NCI-H345 treated with DMSO at 0.1 percent for 48 hours (cell line): Measurements from ENCODE around the gene BCL11A.

Source experiments
- DNase-seq: peaks from one replicate; lab custom pipeline; 2025; ENCODE audit not compliant: unreplicated experiment; lab: John Stamatoyannopoulos, UW

The BCL11A gene

DNA sequence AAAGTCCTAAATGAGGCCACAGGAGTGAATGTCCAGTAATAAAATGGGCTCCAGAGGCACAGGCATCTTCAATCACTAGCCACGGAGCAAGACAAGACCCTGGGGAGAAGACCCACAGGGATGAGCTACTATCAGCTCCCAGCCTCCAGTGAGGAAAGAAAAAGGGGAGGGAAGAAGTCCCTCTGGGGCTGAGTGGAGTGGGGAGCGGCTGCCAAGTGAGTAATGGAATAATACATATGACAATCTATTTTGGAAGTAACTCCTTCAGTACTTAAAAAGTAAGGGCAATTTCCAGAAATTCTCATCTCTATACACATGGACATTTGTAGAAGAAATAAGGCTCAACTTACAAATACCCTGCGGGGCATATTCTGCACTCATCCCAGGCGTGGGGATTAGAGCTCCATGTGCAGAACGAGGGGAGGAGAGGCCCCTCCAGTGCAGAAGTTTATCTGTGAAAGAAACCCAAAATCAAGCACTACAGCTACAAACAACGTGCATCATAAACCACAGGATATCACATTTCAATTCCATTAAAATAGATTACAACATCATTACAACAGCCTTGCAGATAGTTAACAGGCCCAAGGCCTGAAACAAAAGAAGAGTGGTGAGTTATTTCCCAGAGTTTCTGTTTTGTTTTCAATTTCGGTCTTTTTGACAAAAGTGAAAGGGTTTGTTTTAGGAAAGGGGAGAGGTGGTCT is 84.9 kb downstream of the BCL11A start:
- no peak for DNase-seq

GRCh38 chr2:60466161-60466702 is 87.2 kb downstream of the BCL11A start:
- no peak for DNase-seq

DNA sequence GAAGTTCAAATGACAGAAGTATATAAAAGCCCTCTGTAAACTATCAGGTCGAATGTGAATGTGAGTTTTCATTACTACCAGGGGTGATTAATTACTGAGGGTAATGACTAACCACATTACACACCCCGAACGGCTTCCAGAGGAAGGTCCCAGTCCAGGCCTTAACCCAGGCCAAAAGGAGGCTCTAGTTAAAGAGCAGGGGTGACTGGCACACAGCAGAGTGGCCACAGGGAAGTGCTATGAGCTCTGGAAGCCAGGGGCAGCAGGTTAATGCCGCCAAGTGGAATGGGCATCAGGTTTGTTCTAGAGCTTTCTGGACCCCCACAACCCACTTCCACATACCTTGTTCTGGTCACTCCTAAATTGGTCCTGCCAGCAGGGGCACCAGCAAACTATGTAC is 87.7 kb downstream of the BCL11A start:
- DNase-seq, result no peak

DNA sequence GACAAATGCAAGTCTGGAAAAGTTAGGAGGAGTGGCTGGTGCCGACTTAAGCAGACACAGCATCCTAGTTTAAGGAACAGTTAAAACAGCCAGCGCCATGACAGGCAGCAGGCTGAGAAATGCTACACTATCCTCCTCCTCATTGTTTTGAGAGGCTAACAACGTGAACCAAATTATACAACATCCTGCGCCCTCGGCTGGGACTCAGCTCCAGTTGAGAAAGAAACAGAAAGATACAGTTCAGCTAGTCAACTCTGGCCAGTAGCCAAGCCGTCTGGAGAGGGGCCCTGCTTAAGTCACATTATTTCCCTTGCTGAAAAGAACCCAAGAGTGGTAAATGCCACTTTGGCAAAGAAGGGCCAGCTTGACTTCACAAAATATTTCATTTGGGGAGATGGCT is 90.2 kb downstream of the BCL11A start:
- DNase-seq, result no peak

DNA sequence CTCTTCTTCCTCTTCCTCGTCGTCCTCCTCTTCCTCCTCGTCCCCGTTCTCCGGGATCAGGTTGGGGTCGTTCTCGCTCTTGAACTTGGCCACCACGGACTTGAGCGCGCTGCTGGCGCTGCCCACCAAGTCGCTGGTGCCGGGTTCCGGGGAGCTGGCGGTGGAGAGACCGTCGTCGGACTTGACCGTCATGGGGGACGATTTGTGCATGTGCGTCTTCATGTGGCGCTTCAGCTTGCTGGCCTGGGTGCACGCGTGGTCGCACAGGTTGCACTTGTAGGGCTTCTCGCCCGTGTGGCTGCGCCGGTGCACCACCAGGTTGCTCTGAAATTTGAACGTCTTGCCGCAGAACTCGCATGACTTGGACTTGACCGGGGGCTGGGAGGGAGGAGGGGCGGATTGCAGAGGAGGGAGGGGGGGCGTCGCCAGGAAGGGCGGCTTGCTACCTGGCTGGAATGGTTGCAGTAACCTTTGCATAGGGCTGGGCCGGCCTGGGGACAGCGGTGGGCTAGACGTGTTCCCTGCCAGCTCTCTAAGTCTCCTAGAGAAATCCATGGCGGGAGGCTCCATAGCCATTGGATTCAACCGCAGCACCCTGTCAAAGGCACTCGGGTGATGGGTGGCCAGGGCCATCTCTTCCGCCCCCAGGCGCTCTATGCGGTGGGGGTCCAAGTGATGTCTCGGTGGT is 91.9 kb downstream of the BCL11A start:
- DNase-seq, result no peak

DNA sequence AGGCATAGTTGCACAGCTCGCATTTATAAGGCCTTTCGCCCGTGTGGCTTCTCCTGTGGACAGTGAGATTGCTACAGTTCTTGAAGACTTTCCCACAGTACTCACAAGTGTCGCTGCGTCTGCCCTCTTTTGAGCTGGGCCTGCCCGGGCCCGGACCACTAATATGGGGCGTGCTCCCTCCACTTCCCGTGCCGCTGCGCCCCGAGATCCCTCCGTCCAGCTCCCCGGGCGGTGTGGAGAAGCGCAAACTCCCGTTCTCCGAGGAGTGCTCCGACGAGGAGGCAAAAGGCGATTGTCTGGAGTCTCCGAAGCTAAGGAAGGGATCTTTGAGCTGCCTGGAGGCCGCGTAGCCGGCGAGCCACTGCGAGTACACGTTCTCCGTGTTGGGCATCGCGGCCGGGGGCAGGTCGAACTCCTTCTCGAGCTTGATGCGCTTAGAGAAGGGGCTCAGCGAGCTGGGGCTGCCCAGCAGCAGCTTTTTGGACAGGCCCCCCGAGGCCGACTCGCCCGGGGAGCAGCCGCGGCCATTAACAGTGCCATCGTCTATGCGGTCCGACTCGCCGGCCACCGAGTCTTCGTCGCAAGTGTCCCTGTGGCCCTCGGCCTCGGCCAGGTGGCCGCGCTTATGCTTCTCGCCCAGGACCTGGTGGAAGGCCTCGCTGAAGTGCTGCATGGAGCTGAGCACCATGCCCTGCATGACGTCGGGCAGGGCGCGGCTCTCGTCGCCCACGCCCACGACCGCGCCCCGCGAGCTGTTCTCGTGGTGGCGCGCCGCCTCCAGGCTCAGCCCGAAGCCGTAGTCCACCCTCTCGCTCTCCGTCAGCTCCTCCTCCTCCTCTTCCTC is 92.7 kb downstream of the BCL11A start:
- DNase-seq, result no peak

DNA sequence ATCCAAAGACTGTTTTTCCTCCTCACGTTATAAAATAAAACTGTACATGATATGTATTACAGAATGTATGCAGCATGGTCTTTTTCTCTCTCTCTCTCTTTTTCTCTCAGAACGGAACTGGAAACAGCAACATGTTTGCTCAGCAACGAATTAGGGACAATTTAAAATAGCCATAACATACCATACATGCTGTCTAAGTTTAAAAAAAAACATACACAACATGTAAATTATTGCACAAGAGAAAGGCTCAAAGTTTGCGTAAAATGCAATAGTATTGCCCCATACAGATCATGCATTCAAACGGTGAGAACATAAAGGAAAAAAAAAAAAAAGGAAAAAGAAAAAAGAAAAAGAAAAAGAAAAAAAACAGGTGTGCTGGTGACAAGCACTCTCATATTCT is 93.6 kb downstream of the BCL11A start:
- no peak for DNase-seq

DNA sequence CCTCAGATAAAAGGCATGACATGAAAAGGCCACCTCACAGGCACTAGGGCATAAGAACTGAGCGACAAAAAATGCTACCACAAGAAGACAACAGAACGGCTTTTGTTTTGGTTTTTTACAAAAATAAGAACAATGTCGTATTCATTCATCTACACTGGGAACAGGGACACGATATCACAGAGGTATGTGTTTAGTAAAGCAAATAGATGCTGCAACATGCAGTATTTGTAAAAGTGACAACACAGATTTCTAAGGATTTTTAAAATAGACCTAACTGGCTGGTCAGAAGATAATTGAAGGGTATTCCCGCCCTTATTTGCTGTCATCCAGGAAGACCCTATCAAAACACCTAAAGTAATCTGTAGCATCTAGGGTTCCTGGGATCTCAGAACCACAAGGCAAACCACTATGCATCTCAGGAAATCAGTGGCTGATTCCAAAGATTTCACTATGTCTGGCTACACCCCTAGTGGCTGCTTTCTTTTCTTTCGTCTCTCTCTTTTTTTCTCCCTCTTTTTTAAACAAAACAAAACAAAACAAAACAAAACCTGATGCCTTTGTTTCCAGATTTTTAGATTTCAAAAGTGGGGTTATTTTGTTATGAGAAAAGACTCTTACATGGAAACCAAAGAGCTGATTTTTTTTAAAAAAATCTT is 97.2 kb downstream of the BCL11A start:
- DNase-seq, result no peak

DNA sequence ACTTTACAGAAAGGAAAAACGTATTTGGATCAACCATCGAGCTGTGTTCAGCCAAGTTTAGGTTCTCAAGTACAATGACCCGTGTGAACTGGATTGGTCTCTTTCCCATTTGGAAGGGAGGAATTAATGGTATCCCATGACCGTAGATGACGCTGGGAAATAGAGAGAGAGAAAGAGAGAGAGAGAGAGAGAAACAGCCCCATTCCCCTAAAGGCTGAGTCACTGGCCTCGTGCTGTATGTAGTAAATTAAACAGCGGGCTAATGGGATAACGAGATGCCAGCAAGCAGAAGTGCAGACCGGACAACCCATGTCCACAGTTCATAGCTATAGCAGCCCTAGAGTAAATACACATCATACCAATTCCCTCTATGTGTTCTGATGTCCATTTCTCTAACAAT is 99.6 kb downstream of the BCL11A start:
- DNase-seq, result no peak

DNA sequence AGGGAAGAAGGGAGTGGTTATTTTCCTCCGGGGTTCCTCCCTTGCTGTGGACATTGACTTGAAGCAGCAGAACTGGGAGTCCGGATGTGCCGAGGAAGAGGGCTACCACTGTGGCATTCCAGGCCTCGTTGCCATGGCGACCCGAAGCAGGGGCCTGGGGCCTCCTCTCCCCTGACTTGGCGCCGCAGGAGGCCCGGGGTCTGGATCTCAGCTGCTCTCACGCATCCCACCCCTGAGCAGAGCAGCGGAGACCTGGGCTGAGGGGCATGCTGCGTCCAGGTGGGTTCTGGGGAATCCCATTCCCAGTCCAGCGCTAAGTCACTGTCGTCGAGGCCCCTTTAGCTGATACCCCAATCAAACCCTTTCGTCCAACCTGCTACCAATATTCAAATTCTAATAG is 100.2 kb downstream of the BCL11A start:
- DNase-seq, result no peak

DNA sequence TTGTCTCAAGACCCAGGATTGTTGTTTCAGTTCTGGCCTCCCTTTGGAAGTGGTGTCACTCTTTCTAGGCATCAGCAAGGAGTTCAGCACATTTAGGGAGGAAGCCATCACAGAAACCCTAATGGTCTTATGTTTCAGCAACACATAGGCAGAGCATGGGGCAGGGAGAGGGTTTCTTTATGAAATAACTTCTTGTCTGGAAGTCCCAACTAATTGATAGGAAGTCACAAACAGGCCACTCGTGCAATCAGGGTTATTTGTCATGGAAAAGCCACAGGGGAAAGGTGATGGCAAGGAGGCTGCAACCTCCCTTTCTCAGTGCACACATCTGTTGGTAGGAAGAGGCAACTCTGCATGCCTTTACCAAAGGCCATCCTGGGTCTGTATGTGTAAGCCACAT is 103.0 kb downstream of the BCL11A start:
- no peak for DNase-seq

DNA sequence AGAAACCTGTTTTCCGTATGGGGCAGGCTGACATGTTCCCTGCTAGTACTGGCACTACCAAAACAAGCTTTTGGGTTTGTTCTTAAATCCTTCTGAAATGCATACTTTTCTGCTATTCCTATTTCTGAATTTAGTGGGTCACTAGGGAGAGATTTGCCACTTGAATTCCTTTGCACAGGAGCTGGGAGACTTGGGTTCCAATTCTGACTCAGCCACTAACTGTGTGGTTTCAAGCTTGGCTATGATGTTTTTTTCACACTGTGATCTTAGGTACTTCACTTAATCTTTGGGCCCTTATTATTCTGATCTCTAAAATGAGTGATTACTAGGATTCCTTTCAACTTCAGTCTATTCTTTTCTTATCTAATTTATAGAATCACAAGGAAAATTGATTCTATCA is 105.5 kb downstream of the BCL11A start:
- DNase-seq, result no peak

- no peak for DNase-seq
Observed at GRCh38 chr2:60446413-60447267, 106.8 kb downstream of the BCL11A start.

- DNase-seq, result no peak
Observed at GRCh38 chr2:60445684-60446179, 107.7 kb downstream of the BCL11A start.

DNA sequence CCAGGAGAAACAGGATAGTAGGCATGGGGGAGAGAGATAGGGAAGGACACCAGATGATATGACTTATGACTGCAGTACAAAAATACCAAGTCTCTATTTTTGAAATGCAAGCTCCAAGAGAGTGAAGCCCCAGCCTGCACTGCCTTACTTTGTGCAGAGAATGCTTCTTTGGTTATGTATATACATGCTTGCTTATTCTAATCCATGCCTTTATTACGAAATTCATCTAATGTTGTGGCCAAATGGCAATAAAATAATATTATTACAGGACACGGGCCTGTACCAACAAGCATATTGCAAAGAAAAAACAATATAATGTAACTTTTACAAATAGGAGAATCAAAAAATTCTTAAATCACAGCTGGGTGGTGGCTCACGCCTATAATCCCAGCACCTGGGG is 110.8 kb downstream of the BCL11A start:
- no peak for DNase-seq

DNA sequence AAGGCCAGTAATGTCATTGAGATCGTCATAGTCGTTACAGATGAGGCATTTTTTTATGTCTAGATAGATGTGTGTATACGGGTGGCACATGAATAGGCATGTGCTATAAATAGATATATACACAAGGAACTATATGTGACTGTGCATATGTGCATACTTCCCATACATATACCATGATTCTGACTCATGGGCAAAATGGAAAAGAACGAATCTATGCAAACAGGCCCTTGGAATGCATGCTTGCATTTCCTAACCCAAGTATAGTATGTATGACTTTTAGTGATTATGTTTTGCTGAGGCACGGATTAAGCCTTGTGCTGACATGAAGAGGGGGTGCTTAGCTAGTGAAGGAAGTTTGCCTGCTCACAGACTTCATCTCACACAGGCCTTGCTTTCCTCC is 111.7 kb downstream of the BCL11A start:
- no peak for DNase-seq

- DNase-seq, result no peak
Observed at GRCh38 chr2:60440767-60441163, 112.7 kb downstream of the BCL11A start.

- no peak for DNase-seq
Observed at GRCh38 chr2:60440079-60440766, 113.2 kb downstream of the BCL11A start.

- DNase-seq, result no peak
Observed at GRCh38 chr2:60439219-60439974, 114.1 kb downstream of the BCL11A start.
